ENCODE measurements around the gene TREH. TPM values are rescaled to one million over a fixed set of nuclear protein-coding genes. Genes with fewer than 3 reads are reported as not detected.
A peak's percentile ranks its signal among the peaks of the same experiment; 100 is the strongest.

TREH gene
- polyA plus RNA-seq, 3 donors: not detected

- H3K4me3 Mint-ChIP-seq: no peak overlapping the region
- Histone ChIP-seq H4K20me1 (ENCODE audit: insufficient read depth, low read length) (no peaks in the 10 kb centered on the region), H3K36me3 (replicated peaks in 1 of 2; ENCODE audit: control insufficient read depth in 1 of 2, insufficient read depth in 2 of 2, low read length in 2 of 2) (no peaks in the 10 kb centered on the region), H3K4me3 (replicated peaks in 1 of 3; ENCODE audit: low read depth in 2 of 3, low read length in 3 of 3) (no peak overlapping the region), H3K27me3 (ENCODE audit: control insufficient read depth in 2 of 2, insufficient read depth in 2 of 2, low read length in 2 of 2) (no peaks in the 10 kb centered on the region), H2AFZ (ENCODE audit: insufficient read depth, low read depth, low read length, poor library complexity, severe bottlenecking) (no peak overlapping the region), H3K4me1 (ENCODE audit: control insufficient read depth in 1 of 2, insufficient read depth in 2 of 2, low read length in 2 of 2) (no peaks in the 10 kb centered on the region), H3K79me2 (ENCODE audit: insufficient read depth, low read length) (no peaks in the 10 kb centered on the region), H3K4me2 (replicated peaks; ENCODE audit: extremely low read depth, low read length, poor library complexity, severe bottlenecking) (no peak overlapping the region), H3K9ac (ENCODE audit: insufficient read depth, low read length, poor library complexity, severe bottlenecking) (no peak overlapping the region), H3K9me3 (replicated peaks in 1 of 2; ENCODE audit: control insufficient read depth in 1 of 2, insufficient read depth in 1 of 2, low read length in 2 of 2) (no peaks in the 10 kb centered on the region), H3K27ac (ENCODE audit: low read depth in 1 of 2, low read length in 2 of 2) (no peak overlapping the region)
- DNase-seq: no peak
- TF ChIP-seq CTCF (IDR thresholded peaks at IDR 0.05): no peak
- intact Hi-C loops (cut with micrococcal nuclease): no loop called here
- no peaks in the 10 kb centered on the region for H3K4me1 Mint-ChIP-seq
- no peaks in the 10 kb centered on the region for H3K36me3 Mint-ChIP-seq
- H3K9me3 Mint-ChIP-seq: no peaks in the 10 kb centered on the region
- H3K27me3 Mint-ChIP-seq (ENCODE audit: low read depth in 3 of 3): peaks cover 0 to 6% (median 5%) of the 10 kb centered on the region in 3 donors
- peak overlapping the region in 1 of 7 donors; percentile 68 for H3K27ac Mint-ChIP-seq
- 92% methylated on average over 20 of the region's 24 CpGs for WGBS (ENCODE audit: insufficient coverage)
Observed at GRCh38 chr11:118645066-118645715, 34.3 kb downstream of the TREH start.

GRCh38 chr11:118644496-118644895, 35.0 kb downstream of the TREH start:
- Histone ChIP-seq H3K27ac (ENCODE audit: low read depth in 1 of 2, low read length in 2 of 2) (no peak overlapping the region), H2AFZ (ENCODE audit: insufficient read depth, low read depth, low read length, poor library complexity, severe bottlenecking) (no peak overlapping the region), H3K36me3 (replicated peaks in 1 of 2; ENCODE audit: control insufficient read depth in 1 of 2, insufficient read depth in 2 of 2, low read length in 2 of 2) (no peaks in the 10 kb centered on the region), H3K9ac (ENCODE audit: insufficient read depth, low read length, poor library complexity, severe bottlenecking) (no peak overlapping the region), H3K79me2 (ENCODE audit: insufficient read depth, low read length) (no peaks in the 10 kb centered on the region), H3K9me3 (replicated peaks in 1 of 2; ENCODE audit: control insufficient read depth in 1 of 2, insufficient read depth in 1 of 2, low read length in 2 of 2) (no peaks in the 10 kb centered on the region), H3K4me2 (replicated peaks; ENCODE audit: extremely low read depth, low read length, poor library complexity, severe bottlenecking) (no peak overlapping the region), H4K20me1 (ENCODE audit: insufficient read depth, low read length) (no peaks in the 10 kb centered on the region), H3K4me1 (ENCODE audit: control insufficient read depth in 1 of 2, insufficient read depth in 2 of 2, low read length in 2 of 2) (no peaks in the 10 kb centered on the region), H3K27me3 (ENCODE audit: control insufficient read depth in 2 of 2, insufficient read depth in 2 of 2, low read length in 2 of 2) (no peaks in the 10 kb centered on the region), H3K4me3 (replicated peaks in 1 of 3; ENCODE audit: low read depth in 2 of 3, low read length in 3 of 3) (no peak overlapping the region)
- H3K9me3 Mint-ChIP-seq: no peaks in the 10 kb centered on the region
- H3K36me3 Mint-ChIP-seq: no peaks in the 10 kb centered on the region
- no peak overlapping the region for H3K27ac Mint-ChIP-seq
- intact Hi-C loops (cut with micrococcal nuclease): no loop called here
- WGBS (ENCODE audit: insufficient coverage): 97% methylated on average over 9 of the region's 10 CpGs
- H3K4me1 Mint-ChIP-seq: no peaks in the 10 kb centered on the region
- no peak overlapping the region for H3K4me3 Mint-ChIP-seq
- peaks cover 0 to 6% (median 5%) of the 10 kb centered on the region in 3 donors for H3K27me3 Mint-ChIP-seq (ENCODE audit: low read depth in 3 of 3)
- DNase-seq: no peak
- no peak for TF ChIP-seq CTCF (IDR thresholded peaks at IDR 0.05)

Data from CD14-positive monocyte (primary cell).